ENCODE measurements around the gene PTPN1.

Gene PTPN1

GRCh38 chr20:50588034-50588736 lies 78.0 kb downstream of the PTPN1 start:
- peaks cover 77% of the 10 kb centered on the region for H3K36me3 Mint-ChIP-seq (ENCODE audit: low read depth)
- H3K4me1 Mint-ChIP-seq (ENCODE audit: low read depth) = no peaks in the 10 kb centered on the region
- no peaks in the 10 kb centered on the region for H3K27me3 Mint-ChIP-seq
- H3K4me3 Mint-ChIP-seq = no peak overlapping the region
- intact Hi-C loops (cut with micrococcal nuclease) = no loop called here
- H3K27ac Mint-ChIP-seq = no peak overlapping the region
- H3K9me3 Mint-ChIP-seq = no peaks in the 10 kb centered on the region

GRCh38 chr20:50589548-50590347 lies 79.6 kb downstream of the PTPN1 start:
- H3K36me3 Mint-ChIP-seq (ENCODE audit: low read depth) = peaks cover 65% of the 10 kb centered on the region

GRCh38 chr20:50590348-50590664 lies 80.1 kb downstream of the PTPN1 start:
- H3K27me3 Mint-ChIP-seq = no peaks in the 10 kb centered on the region
- no peaks in the 10 kb centered on the region for H3K9me3 Mint-ChIP-seq
- H3K4me1 Mint-ChIP-seq (ENCODE audit: low read depth) = no peaks in the 10 kb centered on the region
- H3K36me3 Mint-ChIP-seq (ENCODE audit: low read depth) = peaks cover 59% of the 10 kb centered on the region
- H3K27ac Mint-ChIP-seq = no peak overlapping the region
- intact Hi-C loops (cut with micrococcal nuclease) = no loop called here
- H3K4me3 Mint-ChIP-seq = no peak overlapping the region

More at GRCh38 chr20:50589548-50590347, 79.6 kb downstream of the PTPN1 start:
- Mint-ChIP-seq H3K4me3 (no peak overlapping the region), H3K27ac (no peak overlapping the region), H3K27me3 (no peaks in the 10 kb centered on the region), H3K9me3 (no peaks in the 10 kb centered on the region), H3K4me1 (ENCODE audit: low read depth) (no peaks in the 10 kb centered on the region)
- intact Hi-C loops (cut with micrococcal nuclease) = no loop called here

- no peaks in the 10 kb centered on the region for H3K4me1 Mint-ChIP-seq (ENCODE audit: low read depth)
- intact Hi-C loops (cut with micrococcal nuclease) = no loop called here
- H3K27ac Mint-ChIP-seq = no peak overlapping the region
- H3K27me3 Mint-ChIP-seq = peaks cover 5% of the 10 kb centered on the region
- H3K9me3 Mint-ChIP-seq = no peaks in the 10 kb centered on the region
- H3K4me3 Mint-ChIP-seq = no peak overlapping the region
- H3K36me3 Mint-ChIP-seq (ENCODE audit: low read depth) = peaks cover 49% of the 10 kb centered on the region
These were observed 81.2 kb downstream of the PTPN1 start for GRCh38 chr20:50591233-50591852.

- Mint-ChIP-seq H3K36me3 (ENCODE audit: low read depth) (peaks cover 38% of the 10 kb centered on the region), H3K4me1 (ENCODE audit: low read depth) (no peaks in the 10 kb centered on the region), H3K4me3 (no peak overlapping the region), H3K27ac (no peak overlapping the region), H3K27me3 (peaks cover 11% of the 10 kb centered on the region), H3K9me3 (no peaks in the 10 kb centered on the region)
- intact Hi-C loops (cut with micrococcal nuclease) = no loop called here
These were observed 82.3 kb downstream of the PTPN1 start for GRCh38 chr20:50592282-50593004.

GRCh38 chr20:50593005-50593335 lies 82.8 kb downstream of the PTPN1 start:
- H3K4me1 Mint-ChIP-seq (ENCODE audit: low read depth) = no peaks in the 10 kb centered on the region
- H3K36me3 Mint-ChIP-seq (ENCODE audit: low read depth) = peaks cover 33% of the 10 kb centered on the region
- intact Hi-C loops (cut with micrococcal nuclease) = no loop called here
- no peak overlapping the region for H3K4me3 Mint-ChIP-seq
- H3K9me3 Mint-ChIP-seq = no peaks in the 10 kb centered on the region
- H3K27ac Mint-ChIP-seq = no peak overlapping the region
- peaks cover 15% of the 10 kb centered on the region for H3K27me3 Mint-ChIP-seq

GRCh38 chr20:50594231-50594590 lies 84.0 kb downstream of the PTPN1 start:
- intact Hi-C loops (cut with micrococcal nuclease) = no loop called here
- H3K27me3 Mint-ChIP-seq = peaks cover 17% of the 10 kb centered on the region
- H3K36me3 Mint-ChIP-seq (ENCODE audit: low read depth) = peaks cover 23% of the 10 kb centered on the region
- no peaks in the 10 kb centered on the region for H3K4me1 Mint-ChIP-seq (ENCODE audit: low read depth)
- H3K27ac Mint-ChIP-seq = no peak overlapping the region
- no peaks in the 10 kb centered on the region for H3K9me3 Mint-ChIP-seq
- no peak overlapping the region for H3K4me3 Mint-ChIP-seq

- Mint-ChIP-seq H3K9me3 (no peaks in the 10 kb centered on the region), H3K27me3 (peaks cover 17% of the 10 kb centered on the region), H3K4me3 (no peak overlapping the region), H3K27ac (no peak overlapping the region), H3K36me3 (ENCODE audit: low read depth) (peaks cover 17% of the 10 kb centered on the region), H3K4me1 (ENCODE audit: low read depth) (no peaks in the 10 kb centered on the region)
- intact Hi-C loops (cut with micrococcal nuclease) = no loop called here
These were observed 84.6 kb downstream of the PTPN1 start for GRCh38 chr20:50594591-50595432.

- Mint-ChIP-seq H3K36me3 (ENCODE audit: low read depth) (peaks cover 10% of the 10 kb centered on the region), H3K27ac (no peak overlapping the region), H3K4me1 (ENCODE audit: low read depth) (no peaks in the 10 kb centered on the region), H3K9me3 (no peaks in the 10 kb centered on the region), H3K4me3 (no peak overlapping the region), H3K27me3 (peaks cover 17% of the 10 kb centered on the region)
- intact Hi-C loops (cut with micrococcal nuclease) = no loop called here
These were observed 85.3 kb downstream of the PTPN1 start for GRCh38 chr20:50595433-50595895.

- no peaks in the 10 kb centered on the region for H3K9me3 Mint-ChIP-seq
- intact Hi-C loops (cut with micrococcal nuclease) = no loop called here
- no peak overlapping the region for H3K27ac Mint-ChIP-seq
- H3K36me3 Mint-ChIP-seq (ENCODE audit: low read depth) = peaks cover 9% of the 10 kb centered on the region
- H3K4me3 Mint-ChIP-seq = no peak overlapping the region
- peaks cover 17% of the 10 kb centered on the region for H3K27me3 Mint-ChIP-seq
- no peaks in the 10 kb centered on the region for H3K4me1 Mint-ChIP-seq (ENCODE audit: low read depth)
These were observed 86.0 kb downstream of the PTPN1 start for GRCh38 chr20:50595988-50596693.

- Mint-ChIP-seq H3K4me1 (ENCODE audit: low read depth) (no peaks in the 10 kb centered on the region), H3K27ac (no peak overlapping the region), H3K36me3 (ENCODE audit: low read depth) (peaks cover 9% of the 10 kb centered on the region), H3K27me3 (peaks cover 17% of the 10 kb centered on the region), H3K9me3 (no peaks in the 10 kb centered on the region), H3K4me3 (no peak overlapping the region)
- intact Hi-C loops (cut with micrococcal nuclease) = no loop called here
These were observed 86.5 kb downstream of the PTPN1 start for GRCh38 chr20:50596694-50597021.

GRCh38 chr20:50597406-50597969 lies 87.3 kb downstream of the PTPN1 start:
- Mint-ChIP-seq H3K27ac (no peak overlapping the region), H3K4me1 (ENCODE audit: low read depth) (no peaks in the 10 kb centered on the region), H3K27me3 (peaks cover 17% of the 10 kb centered on the region), H3K4me3 (no peak overlapping the region), H3K9me3 (no peaks in the 10 kb centered on the region), H3K36me3 (ENCODE audit: low read depth) (peaks cover under 1% of the 10 kb centered on the region)
- intact Hi-C loops (cut with micrococcal nuclease) = no loop called here

GRCh38 chr20:50598074-50598473 lies 87.9 kb downstream of the PTPN1 start:
- intact Hi-C loops (cut with micrococcal nuclease) = no loop called here
- no peaks in the 10 kb centered on the region for H3K9me3 Mint-ChIP-seq
- no peaks in the 10 kb centered on the region for H3K4me1 Mint-ChIP-seq (ENCODE audit: low read depth)
- H3K36me3 Mint-ChIP-seq (ENCODE audit: low read depth) = no peaks in the 10 kb centered on the region
- H3K27me3 Mint-ChIP-seq = peaks cover 17% of the 10 kb centered on the region
- H3K4me3 Mint-ChIP-seq = no peak overlapping the region
- no peak overlapping the region for H3K27ac Mint-ChIP-seq

All from dendritic cell treated with granulocyte-macrophage colony-stimulating factor and Interleukin-4, amounts not matched to agents 40 ng/mL and 50 ng/mL, for 4 days (primary cell).